IMR-90 (cell line): ENCODE data around the gene PTCH2. TPM values are rescaled to one million over a fixed set of nuclear protein-coding genes. Genes with fewer than 3 reads are reported as not detected.

Experiments used
- ATAC-seq: fragments of 200-7000 bp; cut with Tn5 transposase; 2 replicates; pipeline ENCODE4 v1.9.1; 2020; ENCODE audit warnings: low read depth, mild to moderate bottlenecking, moderate library complexity
- BruUV-seq: library from RNA; stranded (reverse); fragments of 400-500 nt; replicated peaks from 2 replicates; lab custom pipeline; 2021; lab: Mats Ljungman, UMichigan
- CTCF ChIA-PET: fragments of 300-600 bp; formaldehyde crosslinking; extraction: SDS; loops from one replicate; lab custom pipeline; 2021; ENCODE audit warnings: antibody characterized with exemption; lab: Yijun Ruan, JAX
- POLR2A ChIA-PET: fragments of 300-600 bp; sonication (Branson Sonifier 250); formaldehyde crosslinking; loops from one replicate; lab custom pipeline; 2022; ENCODE audit warnings: antibody characterized with exemption; ENCODE audit not compliant: unreplicated experiment; lab: Charles Lee
- DNase-seq: peaks from one replicate; pipeline ENCODE4 v3.0.0; 2013
- H2AFZ ChIP-seq: replicated peaks from 2 replicates; pipeline ENCODE3; 2013; ENCODE audit warnings: low read length, mild to moderate bottlenecking; ENCODE audit not compliant: poor library complexity
- H2AK5ac ChIP-seq: 2 replicates; pipeline ENCODE4 v1.6.1; 2013; ENCODE audit warnings: low read depth, low read length, inconsistent platforms
- H2AK9ac ChIP-seq: replicated peaks from 2 replicates; pipeline ENCODE3; 2013; ENCODE audit warnings: mild to moderate bottlenecking, low read depth, low read length, moderate library complexity; ENCODE audit not compliant: poor library complexity
- H2BK120ac ChIP-seq: 2 replicates; pipeline ENCODE4 v1.6.1; 2013; ENCODE audit warnings: low read depth, low read length, inconsistent platforms
- H2BK15ac ChIP-seq: 3 replicates; pipeline ENCODE4 v1.6.1; 2013; ENCODE audit warnings: low read depth, low read length, inconsistent platforms
- H2BK20ac ChIP-seq: 2 replicates; pipeline ENCODE4 v1.6.1; 2013; ENCODE audit warnings: low read depth, mild to moderate bottlenecking, inconsistent platforms, low read length, moderate library complexity
- H2BK5ac ChIP-seq: 2 replicates; pipeline ENCODE4 v1.6.1; 2013; ENCODE audit warnings: mild to moderate bottlenecking, low read depth, low read length, inconsistent platforms; ENCODE audit not compliant: poor library complexity, severe bottlenecking
- H3K14ac ChIP-seq: replicated peaks from 2 replicates; pipeline ENCODE4 v1.6.1; 2013; ENCODE audit warnings: low read depth, low read length, inconsistent platforms
- H3K18ac ChIP-seq: 2 replicates; pipeline ENCODE4 v1.6.1; 2013; ENCODE audit warnings: low read depth, low read length, control low read depth
- H3K23ac ChIP-seq: 2 replicates; pipeline ENCODE4 v1.6.1; 2013; ENCODE audit warnings: low read depth, low read length, inconsistent platforms
- H3K27ac ChIP-seq: 2 replicates; pipeline ENCODE4 v1.5.1; 2013; ENCODE audit warnings: mild to moderate bottlenecking, control low read depth, low read length; ENCODE audit not compliant: insufficient read depth
- H3K27me3 ChIP-seq: 2 replicates; pipeline ENCODE4 v1.6.1; 2013; ENCODE audit warnings: low read length; ENCODE audit not compliant: control insufficient read depth, insufficient read depth
- H3K36me3 ChIP-seq: 2 replicates; pipeline ENCODE4 v1.6.1; 2013; ENCODE audit warnings: low read length, mixed read lengths; ENCODE audit not compliant: control insufficient read depth, insufficient read depth
- H3K4ac ChIP-seq: 2 replicates; pipeline ENCODE4 v1.6.1; 2013; ENCODE audit warnings: low read depth, low read length, inconsistent platforms
- H3K4me1 ChIP-seq: 2 replicates; pipeline ENCODE4 v1.6.1; 2013; ENCODE audit warnings: low read length, mixed read lengths; ENCODE audit not compliant: control insufficient read depth, insufficient read depth
- H3K4me2 ChIP-seq: 2 replicates; pipeline ENCODE4 v1.6.1; 2013; ENCODE audit warnings: low read depth, mild to moderate bottlenecking, control low read depth, low read length, moderate library complexity
- H3K4me3 ChIP-seq: 2 replicates; pipeline ENCODE4 v1.5.1; 2013; ENCODE audit warnings: low read depth, mild to moderate bottlenecking, control low read depth, low read length, moderate library complexity; ENCODE audit not compliant: insufficient read depth
- H3K56ac ChIP-seq: 2 replicates; pipeline ENCODE4 v1.6.1; 2013; ENCODE audit warnings: low read length, inconsistent platforms; ENCODE audit not compliant: insufficient read depth; ENCODE audit errors: extremely low read depth
- H3K79me1 ChIP-seq, 2 experiments: 2 replicates each; pipeline ENCODE4 v1.6.1; 2013; ENCODE audit warnings: low read length in 2 of 2, inconsistent platforms in 1 of 2, low read depth in 1 of 2
- H3K9ac ChIP-seq: 2 replicates; pipeline ENCODE4 v1.6.1; 2013; ENCODE audit warnings: low read depth, low read length, control low read depth
- H3K9me1 ChIP-seq: 2 replicates; pipeline ENCODE4 v1.6.1; 2013; ENCODE audit warnings: low read length, inconsistent platforms; ENCODE audit not compliant: insufficient read depth
- H3K9me3 ChIP-seq: 2 replicates; pipeline ENCODE4 v1.6.1; 2013; ENCODE audit warnings: low read length; ENCODE audit not compliant: control insufficient read depth, insufficient read depth
- H4K20me1 ChIP-seq: 2 replicates; pipeline ENCODE4 v1.6.1; 2013; ENCODE audit warnings: low read length, inconsistent platforms; ENCODE audit not compliant: insufficient read depth
- H4K5ac ChIP-seq: 2 replicates; pipeline ENCODE4 v1.6.1; 2013; ENCODE audit warnings: mild to moderate bottlenecking, low read depth, low read length, control low read depth
- H4K8ac ChIP-seq, 2 experiments: 2 replicates each; pipeline ENCODE4 v1.6.1; 2013; ENCODE audit warnings: low read depth in 2 of 2, low read length in 2 of 2, control low read depth in 1 of 2, inconsistent platforms in 1 of 2
- H4K91ac ChIP-seq: 2 replicates; pipeline ENCODE4 v1.6.1; 2013; ENCODE audit warnings: low read depth, low read length, inconsistent platforms; ENCODE audit not compliant: insufficient read depth
- BHLHE40 ChIP-seq: fragments of 150-350 bp; IDR thresholded peaks from 2 replicates; pipeline ENCODE4 v1.6.1; 2016; ENCODE audit warnings: mild to moderate bottlenecking, low read depth, low read length
- CEBPB ChIP-seq: IDR thresholded peaks from 2 replicates; pipeline ENCODE4 v1.6.1; 2012; ENCODE audit warnings: low read depth, low read length, improper control_type of control experiment
- CTCF ChIP-seq: conservative IDR thresholded peaks from 2 replicates; pipeline ENCODE4 v1.5.1; 2012; ENCODE audit warnings: mild to moderate bottlenecking, low read depth, low read length, improper control_type of control experiment
- ELK1 ChIP-seq: fragments of 150-350 bp; IDR thresholded peaks from 2 replicates; pipeline ENCODE4 v1.6.1; 2016; ENCODE audit warnings: low read depth, mild to moderate bottlenecking, low read length, moderate library complexity, borderline replicate concordance
- FOS ChIP-seq: fragments of 150-350 bp; IDR thresholded peaks from 2 replicates; pipeline ENCODE4 v1.6.1; 2016; ENCODE audit warnings: low read depth, low read length
- MAFK ChIP-seq: IDR thresholded peaks from 2 replicates; pipeline ENCODE4 v1.6.1; 2012; ENCODE audit warnings: low read depth, low read length, improper control_type of control experiment
- MXI1 ChIP-seq: IDR thresholded peaks from 2 replicates; pipeline ENCODE4 v1.6.1; 2012; ENCODE audit warnings: low read depth, mild to moderate bottlenecking, low read length, moderate library complexity, borderline replicate concordance
- POLR2A ChIP-seq: IDR thresholded peaks from 2 replicates; pipeline ENCODE4 v1.6.1; 2012; ENCODE audit warnings: mild to moderate bottlenecking, low read depth, low read length
- RAD21 ChIP-seq: IDR thresholded peaks from 2 replicates; pipeline ENCODE4 v1.6.1; 2012; ENCODE audit warnings: low read length, improper control_type of control experiment
- RCOR1 ChIP-seq: IDR thresholded peaks from 2 replicates; pipeline ENCODE4 v1.6.1; 2012; ENCODE audit warnings: mild to moderate bottlenecking, low read length, improper control_type of control experiment; ENCODE audit not compliant: insufficient replicate concordance
- RFX5 ChIP-seq: IDR thresholded peaks from 2 replicates; pipeline ENCODE4 v1.8.0; 2012; ENCODE audit warnings: low read depth, mild to moderate bottlenecking, low read length, moderate library complexity
- USF2 ChIP-seq: fragments of 150-350 bp; IDR thresholded peaks from 2 replicates; pipeline ENCODE4 v1.6.1; 2017; ENCODE audit warnings: mild to moderate bottlenecking, antibody characterized with exemption, low read length, low read depth
- WGBS, 2 experiments: methylation state at CpG; one replicate each; pipeline versions ENCODE4 v1.1.5 to v1.1.7; 2013; ENCODE audit warnings: missing lambda C conversion rate in 2 of 2; ENCODE audit not compliant: insufficient read length in 1 of 2; ENCODE audit errors: extremely low coverage in 2 of 2; 5-methylcytosine and 5-hydroxymethylcytosine counted together
- dilution Hi-C: fragments of 300-500 bp; cut with HindIII; formaldehyde crosslinking; loops from one replicate; pipeline ENCODE4 v1.14.3; 2018; ENCODE audit warnings: low sequenced_read_pairs; ENCODE audit not compliant: unreplicated experiment
- in situ Hi-C: fragments of 300-500 bp; cut with MboI; formaldehyde crosslinking; loops from 3 replicates; pipeline ENCODE4 v1.14.3; 2019; ENCODE audit warnings: low sequenced_read_pairs, inconsistent platforms, mixed read lengths
- intact Hi-C: fragments of 100-400 bp; cut with micrococcal nuclease; formaldehyde crosslinking; loops from 2 replicates; pipeline ENCODE4 v1.10.0; 2022
- polyA plus RNA-seq, 3 experiments: library from polyadenylated mRNA; depleted of rRNA; stranded (reverse); fragments of >200 nt; gene quantifications; 2 replicates each; pipeline ENCODE4 v1.2.3, GENCODE V29; 2012; ENCODE audit warnings: low replicate concordance in 1 of 3
- total RNA-seq: library from RNA; depleted of rRNA; stranded (reverse); fragments of >200 nt; gene quantifications from 2 replicates; pipeline ENCODE4 v1.2.3, GENCODE V29; 2012

Gene PTCH2
- total and polyA plus RNA-seq, 2 of the 4 experiments (the other 2 are of a cell fraction), result under 0.01 to 0.56 TPM

- no peak overlapping the region for H4K91ac ChIP-seq
- H2AK5ac ChIP-seq, result no peak overlapping the region
- H2BK20ac ChIP-seq, result no peak overlapping the region
- H3K23ac ChIP-seq, result no peak overlapping the region
- H3K56ac ChIP-seq, result no peak overlapping the region
- H3K79me1 ChIP-seq, result peaks cover 0 to 2% of the 10 kb centered on the region in 2 experiments; a peak in 1 of 4 replicates
- H4K8ac ChIP-seq, result no peak overlapping the region
- 0 out of 2 replicates have a peak, but pooled peaks cover 4% of the 10 kb centered on the region for H3K9me1 ChIP-seq
- H3K4me1 ChIP-seq, result no peaks in the 10 kb centered on the region
- BruUV-seq, result no TSS peak
- H3K4me2 ChIP-seq, result no peak overlapping the region
- no peak for TF ChIP-seq USF2
- TF ChIP-seq MAFK, result no peak
- no peak for TF ChIP-seq ELK1
- TF ChIP-seq MXI1, result no peak
- TF ChIP-seq POLR2A, result no peak
- no peak for TF ChIP-seq RCOR1
- TF ChIP-seq RAD21, result no peak
- TF ChIP-seq BHLHE40, result no peak
- TF ChIP-seq CTCF, result no peak
- TF ChIP-seq CEBPB, result no peak
- no peak for TF ChIP-seq RFX5
- TF ChIP-seq FOS, result no peak
- H2AFZ ChIP-seq, result no peak overlapping the region
- no peak overlapping the region for H3K4me3 ChIP-seq
- no peak overlapping the region for H3K18ac ChIP-seq
- no peak overlapping the region for H2BK5ac ChIP-seq
- H2BK15ac ChIP-seq, result no peak overlapping the region
- no peak overlapping the region for H3K27ac ChIP-seq
- WGBS, 2 experiments, result no CpG with 5 or more reads among the region's 6 CpGs
- H3K9me3 ChIP-seq, result no peaks in the 10 kb centered on the region
- H3K27me3 ChIP-seq, result no peaks in the 10 kb centered on the region
- no peak overlapping the region for H2BK120ac ChIP-seq
- ChIA-PET CTCF (no interaction called here), POLR2A (no interaction called here)
- no peak overlapping the region for H3K9ac ChIP-seq
- intact Hi-C loops (no loop called here), dilution Hi-C loops (no loop called here), in situ Hi-C loops (loop anchor here (25.0 kb wide), 1 partner anchor 134 kb away; the partner anchor contains the start of gene EIF2B3)
- H4K5ac ChIP-seq, result no peak overlapping the region
- H4K20me1 ChIP-seq, result no peaks in the 10 kb centered on the region
- no peak overlapping the region for H3K4ac ChIP-seq
- H2AK9ac ChIP-seq, result no peak overlapping the region
- H3K14ac ChIP-seq, result no peak overlapping the region
- DNase-seq, result no peak
- no peak for ATAC-seq
- peaks cover 10% of the 10 kb centered on the region for H3K36me3 ChIP-seq
Measured at GRCh38 chr1:44853201-44853600, 10.1 kb upstream of the PTCH2 start.
